DMS153 treated with DMSO at 0.1 percent for 48 hours (cell line): ENCODE results near the gene PMAIP1.

Experiments
- DNase-seq: peaks from one replicate; lab custom pipeline; 2025; ENCODE audit not compliant: unreplicated experiment; lab: John Stamatoyannopoulos, UW

Gene PMAIP1

GRCh38 chr18:59911600-59911999 is 11.8 kb downstream of the PMAIP1 start:
- no peak for DNase-seq

- DNase-seq, result no peak
Observed at GRCh38 chr18:59912007-59912550, 12.3 kb downstream of the PMAIP1 start.

- DNase-seq, result no peak
Observed at GRCh38 chr18:59915606-59916005, 15.8 kb downstream of the PMAIP1 start.

GRCh38 chr18:59916746-59917145 is 16.9 kb downstream of the PMAIP1 start:
- DNase-seq, result no peak

- no peak for DNase-seq
Observed at GRCh38 chr18:59917422-59917821, 17.6 kb downstream of the PMAIP1 start.

- no peak for DNase-seq
Observed at GRCh38 chr18:59918320-59918755, 18.5 kb downstream of the PMAIP1 start.

GRCh38 chr18:59918997-59919396 is 19.2 kb downstream of the PMAIP1 start:
- no peak for DNase-seq

GRCh38 chr18:59921384-59921891 is 21.6 kb downstream of the PMAIP1 start:
- DNase-seq, result no peak

GRCh38 chr18:59923539-59924196 is 23.9 kb downstream of the PMAIP1 start:
- DNase-seq, result no peak

- no peak for DNase-seq
Observed at GRCh38 chr18:59926131-59926530, 26.3 kb downstream of the PMAIP1 start.

- DNase-seq, result no peak
Observed at GRCh38 chr18:59927246-59927825, 27.5 kb downstream of the PMAIP1 start.

GRCh38 chr18:59928201-59928600 is 28.4 kb downstream of the PMAIP1 start:
- DNase-seq, result no peak

GRCh38 chr18:59929621-59930295 is 30.0 kb downstream of the PMAIP1 start:
- no peak for DNase-seq

- DNase-seq, result no peak
Observed at GRCh38 chr18:59932401-59932800, 32.6 kb downstream of the PMAIP1 start.

- no peak for DNase-seq
Observed at GRCh38 chr18:59938676-59939075, 38.9 kb downstream of the PMAIP1 start.

GRCh38 chr18:59939127-59939526 is 39.3 kb downstream of the PMAIP1 start:
- no peak for DNase-seq

GRCh38 chr18:59940068-59940467 is 40.3 kb downstream of the PMAIP1 start:
- DNase-seq, result no peak

GRCh38 chr18:59941331-59941730 is 41.5 kb downstream of the PMAIP1 start:
- DNase-seq, result no peak

- no peak for DNase-seq
Observed at GRCh38 chr18:59942601-59943000, 42.8 kb downstream of the PMAIP1 start.

GRCh38 chr18:59945544-59945943 is 45.7 kb downstream of the PMAIP1 start:
- DNase-seq, result no peak

GRCh38 chr18:59950215-59950944 is 50.6 kb downstream of the PMAIP1 start:
- no peak for DNase-seq
